T-helper 9 cell (primary cell): ENCODE data around the gene SMYD2.

Source experiments
- DNase-seq: peaks from one replicate; pipeline ENCODE4 v3.0.0-alpha.2; 2020
- total RNA-seq, 2 donors: gene quantifications; one replicate each; lab custom pipeline; 2026; lab: John Stamatoyannopoulos, UW

The SMYD2 gene
- 34.0 to 59.1 reads per million in 2 donors for total RNA-seq

DNA sequence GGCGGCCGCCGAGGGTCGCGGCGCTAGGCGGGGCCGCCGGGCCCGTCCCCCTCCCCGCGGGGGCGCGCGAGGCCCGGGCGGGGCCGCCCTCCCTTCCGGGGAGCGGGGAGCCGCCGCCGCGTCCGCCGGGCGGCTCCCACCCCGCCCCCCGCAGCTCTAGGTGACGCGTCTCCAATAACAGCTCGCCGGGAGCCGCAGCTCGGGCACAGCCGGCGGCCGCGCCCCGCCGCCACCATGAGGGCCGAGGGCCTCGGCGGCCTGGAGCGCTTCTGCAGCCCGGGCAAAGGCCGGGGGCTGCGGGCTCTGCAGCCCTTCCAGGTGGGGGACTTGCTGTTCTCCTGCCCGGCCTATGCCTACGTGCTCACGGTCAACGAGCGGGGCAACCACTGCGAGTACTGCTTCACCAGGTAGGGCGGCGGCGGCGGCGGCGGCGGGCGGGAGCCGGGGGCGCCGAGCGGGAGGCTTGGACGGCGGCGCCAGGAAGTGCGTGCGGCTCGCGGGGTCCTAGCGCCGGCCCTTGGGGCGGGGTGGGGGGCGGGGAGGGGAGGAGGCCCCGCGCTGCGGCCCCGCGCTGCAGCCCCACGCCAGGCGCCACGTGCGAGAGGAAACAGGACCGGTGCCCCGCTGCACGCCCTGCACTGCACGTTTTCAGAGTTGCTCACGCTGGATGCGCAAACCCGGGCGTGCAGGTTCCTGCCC is at the start of gene SMYD2:
Gene SMYD2 (plus strand): TSS at position 139 of the 699 bp plus-strand sequence. CDS start 96 bp downstream, at position 235.
- DNase-seq = peak; percentile 60

DNA sequence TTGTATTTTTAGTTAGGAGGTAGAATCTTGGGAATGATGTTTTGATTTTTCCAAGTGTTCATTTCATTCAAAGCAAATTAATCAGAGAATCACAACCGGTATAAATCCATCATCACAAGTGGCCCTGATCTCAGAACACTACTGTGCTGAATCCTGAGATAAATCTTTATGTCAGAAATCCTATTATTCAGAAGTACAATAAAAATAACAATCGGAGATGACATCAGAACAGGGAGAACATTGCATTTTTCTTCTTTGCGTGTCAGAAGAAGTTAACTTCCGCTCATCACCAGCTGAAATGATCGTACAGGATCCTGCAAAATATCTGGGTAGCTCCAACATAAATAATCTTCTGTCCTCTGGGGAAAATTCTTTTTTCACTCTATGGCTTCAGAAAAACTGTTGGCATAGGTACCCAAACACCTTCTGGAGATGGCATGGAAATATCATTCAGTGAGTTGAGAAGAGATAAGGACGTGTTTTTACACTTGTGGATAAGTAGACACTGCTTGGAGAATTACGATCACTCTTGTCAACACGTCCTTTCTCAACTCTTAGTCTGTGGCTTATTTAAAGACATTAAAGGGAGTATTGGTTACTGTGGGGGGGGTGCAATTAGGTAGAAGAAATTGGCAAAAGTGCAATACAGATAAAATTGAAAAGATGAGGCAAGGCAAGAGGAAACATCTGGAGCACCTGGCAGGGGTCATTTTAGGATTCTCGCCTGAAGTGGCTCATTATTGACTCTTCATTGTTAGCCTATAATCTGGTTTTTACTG is 46.9 kb upstream of the SMYD2 start:
- no peak for DNase-seq

DNA sequence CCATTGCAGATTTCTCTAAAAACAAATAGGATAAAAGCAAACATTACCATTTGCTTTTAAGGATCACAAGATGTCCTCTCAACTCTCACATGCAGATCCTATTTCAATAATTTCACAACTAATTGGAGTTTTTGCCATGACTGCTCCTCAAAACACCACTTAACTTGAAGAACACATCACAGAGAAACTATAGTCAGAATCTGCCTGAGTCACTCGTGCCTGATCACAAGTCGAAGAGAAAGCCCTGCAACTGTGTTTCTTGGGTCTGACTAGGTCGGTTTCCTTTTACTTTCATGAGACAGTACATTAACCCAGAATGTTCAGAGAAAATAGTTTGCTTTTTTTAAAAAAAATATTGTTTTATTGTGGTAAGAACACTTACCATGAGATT is 46.3 kb upstream of the SMYD2 start:
- no peak for DNase-seq

- DNase-seq = no peak
Observed at GRCh38 chr1:214236477-214236876, 44.5 kb upstream of the SMYD2 start.

DNA sequence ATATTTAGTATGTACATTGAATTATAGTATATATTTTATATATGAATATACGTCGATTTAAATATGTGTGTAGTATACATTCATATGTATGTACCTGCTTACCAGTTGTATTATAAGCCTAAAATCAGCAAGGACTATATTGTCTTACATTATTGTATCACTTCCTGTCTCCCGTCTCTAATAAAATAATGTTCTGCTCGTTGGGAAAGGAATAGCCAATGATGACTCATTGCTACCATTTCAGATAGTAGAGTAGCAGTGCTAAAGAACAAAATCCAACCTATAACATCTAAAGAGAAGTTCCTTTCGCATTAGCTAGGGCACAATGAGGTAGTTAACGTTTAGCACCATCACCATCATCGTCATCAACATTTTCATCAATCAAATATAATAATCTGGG is 39.9 kb upstream of the SMYD2 start:
- DNase-seq = no peak

DNA sequence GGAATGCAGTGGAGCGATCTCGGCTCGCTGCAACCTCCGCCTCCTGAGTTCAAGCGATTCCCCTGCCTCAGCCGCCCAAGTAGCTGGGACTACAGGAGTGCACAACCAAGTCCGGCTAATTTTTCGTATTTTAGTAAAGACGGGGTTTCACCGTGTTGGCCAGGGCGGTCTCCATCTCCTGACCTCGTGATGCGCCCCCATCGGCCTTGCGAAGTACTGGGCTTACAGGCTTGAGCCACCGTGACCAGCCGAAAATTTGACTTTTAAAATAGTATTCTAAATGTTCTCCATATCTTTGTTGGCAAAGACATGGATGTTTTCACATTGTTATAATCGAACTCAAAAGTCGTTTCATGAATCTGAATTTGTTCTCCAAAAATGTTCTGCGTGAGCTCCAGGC is 36.7 kb upstream of the SMYD2 start:
- no peak for DNase-seq

DNA sequence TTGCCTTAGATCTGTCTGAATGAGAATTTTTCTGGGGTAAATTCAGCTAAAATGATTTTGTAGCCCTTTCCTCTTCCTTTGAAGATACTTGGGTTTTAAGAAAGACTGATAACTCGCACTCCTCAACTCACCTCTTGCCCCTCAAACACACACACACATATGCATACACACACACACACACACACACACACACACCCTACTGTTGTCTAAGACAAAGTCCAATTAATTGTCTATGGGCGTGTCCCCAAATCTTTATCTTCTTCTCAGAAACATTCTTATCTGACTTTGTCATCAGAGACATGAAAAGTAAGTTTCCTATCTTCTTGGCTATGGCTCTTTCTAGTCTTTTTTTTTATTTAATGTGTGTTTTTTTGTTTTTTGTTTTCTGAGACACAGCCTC is 36.1 kb upstream of the SMYD2 start:
- DNase-seq = no peak

- DNase-seq = no peak
Observed at GRCh38 chr1:214247501-214248041, 33.4 kb upstream of the SMYD2 start.

GRCh38 chr1:214248311-214249085 is 32.5 kb upstream of the SMYD2 start:
- no peak for DNase-seq

DNA sequence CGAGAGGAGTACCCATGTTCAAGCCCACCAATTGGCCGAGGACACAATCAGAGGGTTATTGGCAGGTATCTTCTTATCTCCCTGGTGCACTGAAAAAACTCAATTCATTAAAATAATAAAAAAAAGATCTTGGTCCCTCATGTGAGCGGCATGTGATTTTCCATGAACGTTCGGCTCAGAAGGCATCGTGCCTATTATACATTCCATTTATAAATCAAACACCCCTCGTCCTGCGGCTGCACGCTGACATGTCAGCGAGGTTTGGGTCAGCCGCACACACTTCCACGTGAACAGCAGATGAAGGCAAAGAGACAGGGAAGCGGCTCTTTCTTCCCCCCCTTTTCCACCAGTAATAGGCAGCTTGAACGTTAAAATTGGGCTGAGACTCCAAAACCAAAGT is 31.3 kb upstream of the SMYD2 start:
- no peak for DNase-seq

DNA sequence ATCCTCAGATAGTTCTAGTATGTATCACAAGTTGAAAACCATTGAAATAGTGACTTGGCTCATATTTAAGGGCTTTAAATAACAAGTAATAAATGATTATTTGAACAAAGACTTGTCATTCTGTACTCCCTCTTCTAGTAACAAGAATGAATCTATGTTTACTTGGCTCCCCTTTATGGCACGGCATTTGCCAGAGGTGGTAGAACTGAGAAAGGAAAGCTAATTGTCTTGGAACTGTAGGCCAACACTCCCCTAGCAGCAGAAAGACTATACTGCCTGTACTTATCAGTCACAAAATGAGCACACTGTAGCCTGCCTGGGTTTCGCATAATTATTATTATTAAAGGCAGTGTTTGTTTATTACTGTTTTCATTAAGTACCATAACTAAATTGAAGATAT is 29.6 kb upstream of the SMYD2 start:
- DNase-seq = no peak

DNA sequence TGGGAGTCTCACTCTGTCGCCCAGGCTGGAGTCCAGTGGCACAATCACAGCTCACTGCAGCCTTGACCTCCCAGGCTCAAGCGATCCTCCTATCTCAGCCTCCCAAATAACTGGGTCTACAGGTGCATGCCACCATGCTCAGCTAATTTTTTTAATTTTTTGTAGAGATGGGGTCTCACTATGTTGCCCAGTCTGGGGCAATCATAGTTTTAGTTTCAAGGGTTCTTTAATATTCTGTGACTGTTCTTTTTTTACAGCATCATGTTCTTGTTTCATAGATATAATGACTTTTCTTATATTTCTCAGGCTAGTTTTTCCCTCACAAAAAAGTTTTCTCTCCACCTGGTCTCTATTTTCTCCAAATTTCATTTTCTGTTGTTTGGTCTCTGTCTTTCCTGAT is 25.4 kb upstream of the SMYD2 start:
- no peak for DNase-seq

DNA sequence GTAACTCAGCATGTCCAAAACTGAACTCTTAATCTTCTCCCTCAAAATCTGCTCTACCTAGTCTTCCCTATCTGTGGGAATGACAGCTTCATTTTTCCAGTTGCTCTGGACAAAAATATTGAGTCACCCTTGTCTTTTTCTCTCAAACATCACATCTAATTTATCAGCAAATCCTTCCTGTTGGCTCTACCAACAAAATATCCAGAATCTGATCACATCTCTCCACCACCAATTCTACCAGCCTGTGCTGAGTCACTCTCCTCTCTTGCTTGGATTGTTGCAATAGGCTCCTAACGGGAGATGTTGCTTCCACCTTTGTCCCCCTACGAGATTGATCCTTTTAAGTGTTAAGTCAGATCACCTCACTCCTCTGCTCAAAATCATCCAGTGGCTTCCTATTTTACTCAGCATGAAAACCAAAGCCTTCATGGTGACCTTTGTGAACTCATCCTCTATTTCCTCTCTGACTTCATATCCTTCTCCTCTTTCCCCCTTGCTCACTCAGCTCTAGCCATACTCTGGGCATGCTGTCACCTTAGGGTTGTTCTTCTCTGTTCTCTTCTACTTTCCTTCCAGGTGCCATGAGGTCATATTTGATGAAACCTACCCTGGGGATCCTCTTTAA is 21.5 kb upstream of the SMYD2 start:
- DNase-seq = no peak

- no peak for DNase-seq
Observed at GRCh38 chr1:214260561-214261205, 20.3 kb upstream of the SMYD2 start.

- DNase-seq = peak; percentile 78
Observed at GRCh38 chr1:214261206-214262123, 19.5 kb upstream of the SMYD2 start.

GRCh38 chr1:214264196-214264595 is 16.8 kb upstream of the SMYD2 start:
- DNase-seq = no peak

DNA sequence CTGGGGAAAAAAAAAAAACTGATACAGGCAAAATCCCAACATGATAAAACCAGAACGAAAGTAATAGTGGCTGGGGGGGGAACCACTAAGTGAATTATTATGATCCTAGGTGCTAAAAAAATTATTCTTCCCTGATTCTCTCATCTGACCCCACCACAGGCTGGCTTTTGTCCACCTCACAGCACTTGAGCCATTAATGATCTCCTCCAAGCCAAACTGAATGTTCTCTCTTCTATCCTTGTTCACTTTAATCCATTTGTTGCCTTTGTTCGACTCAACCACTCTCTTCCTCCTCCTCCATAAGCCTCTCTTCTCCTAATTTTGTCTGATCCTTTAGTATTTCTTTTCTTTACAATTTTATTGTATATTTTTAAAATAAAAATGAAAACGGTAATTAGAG is 16.0 kb upstream of the SMYD2 start:
- DNase-seq = no peak

DNA sequence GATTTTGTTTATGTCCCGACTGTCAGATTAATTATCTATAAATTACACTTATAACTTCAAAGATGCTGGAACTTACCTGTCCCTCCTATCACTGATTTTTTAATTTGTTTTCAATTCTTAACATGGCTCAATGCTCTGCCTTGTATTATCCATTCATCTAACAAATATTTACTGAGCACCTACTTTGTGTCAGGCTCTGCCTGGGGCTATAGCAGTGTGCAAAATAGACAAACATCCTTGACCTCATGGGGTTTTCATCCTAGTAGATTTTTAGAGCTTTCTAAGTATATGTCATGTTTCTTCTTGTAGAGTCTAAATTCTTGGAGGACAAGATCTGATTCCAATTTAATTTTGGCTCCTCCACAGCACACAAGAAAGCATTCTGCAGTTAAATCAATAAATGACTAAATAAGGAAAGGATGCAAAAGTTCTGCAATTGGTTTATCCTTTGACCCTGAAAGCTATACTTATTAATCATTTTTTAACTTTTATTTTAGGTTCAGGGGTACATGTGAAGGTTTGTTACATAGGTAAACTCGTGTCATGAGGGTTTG is 10.8 kb upstream of the SMYD2 start:
- no peak for DNase-seq

DNA sequence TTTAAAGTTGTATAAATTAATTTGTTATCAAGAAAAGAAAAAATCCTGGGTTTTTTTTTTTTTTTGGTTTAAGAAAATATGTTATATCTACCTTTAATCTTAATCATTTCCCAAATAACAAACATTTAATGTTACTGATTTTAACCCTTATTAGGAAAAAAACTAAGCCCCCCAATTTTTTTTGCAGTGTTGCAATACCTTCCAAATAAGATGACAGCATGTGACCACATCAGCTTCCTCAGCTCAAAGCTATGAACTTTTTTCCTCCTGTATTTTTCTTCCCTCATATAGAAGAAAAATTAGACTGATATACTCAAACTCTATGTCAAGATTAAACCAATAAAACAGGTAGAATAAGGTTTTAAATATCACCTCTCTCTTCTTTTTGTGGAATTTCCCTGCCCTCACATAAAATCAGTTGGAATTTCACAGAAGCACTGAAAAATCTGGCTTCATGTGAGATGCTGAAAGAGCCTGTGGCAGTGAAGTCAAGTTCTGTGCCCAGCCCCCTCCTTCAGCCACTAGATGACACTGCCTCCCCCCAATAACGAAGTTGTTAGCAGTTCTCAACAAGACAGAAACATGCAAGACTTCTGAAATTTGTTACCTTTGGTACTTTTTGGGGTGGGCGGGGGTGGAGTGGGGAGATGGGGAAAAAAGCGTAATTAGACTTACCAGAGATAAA is 9.6 kb upstream of the SMYD2 start:
- no peak for DNase-seq
